ENCODE results near the gene MIA.
"Not testable (repeated sequence)": the region's sequence is repeated elsewhere in the genome, so short reads cannot be mapped to it uniquely, and the experiment has no call there.

MIA gene

GRCh38 chr19:40774916-40775631 is at the start of gene MIA:
TSS of gene MIA (plus strand) at chr19:40775521. CDS start at chr19:40775543, 22 bp downstream.
- peak; percentile 85 for DNase-seq (ENCODE audit: low spot score)

GRCh38 chr19:40726279-40726678 is 49.0 kb upstream of the MIA start:
- no peak for DNase-seq (ENCODE audit: low spot score)

GRCh38 chr19:40730065-40730464 is 45.3 kb upstream of the MIA start:
- DNase-seq (ENCODE audit: low spot score): not testable (repeated sequence)

- DNase-seq (ENCODE audit: low spot score): not testable (repeated sequence)
These were observed 43.0 kb upstream of the MIA start for GRCh38 chr19:40732304-40732703.

GRCh38 chr19:40733149-40733548 is 42.2 kb upstream of the MIA start:
- DNase-seq (ENCODE audit: low spot score): no peak

GRCh38 chr19:40735013-40735771 is 40.1 kb upstream of the MIA start:
- DNase-seq (ENCODE audit: low spot score): no peak

- DNase-seq (ENCODE audit: low spot score): no peak
These were observed 38.7 kb upstream of the MIA start for GRCh38 chr19:40736661-40737060.

- no peak for DNase-seq (ENCODE audit: low spot score)
These were observed 38.1 kb upstream of the MIA start for GRCh38 chr19:40737102-40737644.

GRCh38 chr19:40739030-40739839 is 36.1 kb upstream of the MIA start:
- DNase-seq (ENCODE audit: low spot score): no peak

GRCh38 chr19:40739871-40740703 is 35.2 kb upstream of the MIA start:
- no peak for DNase-seq (ENCODE audit: low spot score)

GRCh38 chr19:40740747-40741146 is 34.6 kb upstream of the MIA start:
- no peak for DNase-seq (ENCODE audit: low spot score)

GRCh38 chr19:40741527-40742390 is 33.6 kb upstream of the MIA start:
- DNase-seq (ENCODE audit: low spot score): no peak

GRCh38 chr19:40742477-40742876 is 32.8 kb upstream of the MIA start:
- no peak for DNase-seq (ENCODE audit: low spot score)

GRCh38 chr19:40742886-40743285 is 32.4 kb upstream of the MIA start:
- no peak for DNase-seq (ENCODE audit: low spot score)

- DNase-seq (ENCODE audit: low spot score): no peak
These were observed 31.4 kb upstream of the MIA start for GRCh38 chr19:40743926-40744325.

GRCh38 chr19:40744554-40745401 is 30.5 kb upstream of the MIA start:
- DNase-seq (ENCODE audit: low spot score): no peak

GRCh38 chr19:40745402-40745780 is 29.9 kb upstream of the MIA start:
- no peak for DNase-seq (ENCODE audit: low spot score)

- DNase-seq (ENCODE audit: low spot score): no peak
These were observed 27.8 kb upstream of the MIA start for GRCh38 chr19:40747536-40747935.

- DNase-seq (ENCODE audit: low spot score): peak; percentile 100
These were observed 25.1 kb upstream of the MIA start, which contains the start of gene ACTMAP for GRCh38 chr19:40750058-40750873. TSS of gene ACTMAP (minus strand) at chr19:40750477. CDS start at chr19:40749803, 674 bp downstream.

Data from COLO829 (cell line).